Duodenal mucosa (tissue), 2 donors: ENCODE data around the gene HIPK2.

Experiments used
- H3K27ac ChIP-seq: one replicate; pipeline ENCODE4 v1.7.0; 2013; ENCODE audit warnings: low read depth, low read length
- H3K27me3 ChIP-seq, 2 donors: one replicate each; pipeline ENCODE4 v1.7.0; 2013; ENCODE audit warnings: low read length in 2 of 2, control low read depth in 1 of 2; ENCODE audit not compliant: insufficient read depth in 2 of 2, control insufficient read depth in 1 of 2
- H3K36me3 ChIP-seq, 2 donors: one replicate each; pipeline ENCODE4 v1.7.0; 2013; ENCODE audit warnings: low read length in 2 of 2, control low read depth in 1 of 2; ENCODE audit not compliant: insufficient read depth in 2 of 2, control insufficient read depth in 1 of 2
- H3K4me1 ChIP-seq, 2 donors: one replicate each; pipeline ENCODE4 v1.7.0; 2013; ENCODE audit warnings: low read length in 2 of 2, control low read depth in 1 of 2; ENCODE audit not compliant: insufficient read depth in 2 of 2, control insufficient read depth in 1 of 2
- H3K4me3 ChIP-seq, 2 donors: one replicate each; pipeline ENCODE4 v1.7.0; 2013; ENCODE audit warnings: low read length in 2 of 2, low read depth in 1 of 2
- H3K9ac ChIP-seq, 2 donors: one replicate each; pipeline ENCODE4 v1.7.0; 2013; ENCODE audit warnings: low read length in 2 of 2, low read depth in 1 of 2
- H3K9me3 ChIP-seq, 2 donors: one replicate each; pipeline ENCODE4 v1.7.0; 2013; ENCODE audit warnings: low read length in 2 of 2, control low read depth in 1 of 2; ENCODE audit not compliant: control insufficient read depth in 1 of 2

HIPK2 gene

GRCh38 chr7:139570119-139570518, 207.7 kb downstream of the HIPK2 start:
- Histone ChIP-seq H3K27ac (no peak overlapping the region), H3K4me3 (no peak overlapping the region), H3K9ac (no peak overlapping the region), H3K27me3 (no peaks in the 10 kb centered on the region), H3K4me1 (no peaks in the 10 kb centered on the region), H3K36me3 (peaks cover 21 to 31% of the 10 kb centered on the region in 2 donors), H3K9me3 (no peaks in the 10 kb centered on the region)

GRCh38 chr7:139568813-139569490, 208.8 kb downstream of the HIPK2 start:
- Histone ChIP-seq H3K27me3 (no peaks in the 10 kb centered on the region), H3K9ac (no peak overlapping the region), H3K4me1 (no peaks in the 10 kb centered on the region), H3K36me3 (peaks cover 16 to 20% of the 10 kb centered on the region in 2 donors), H3K9me3 (no peaks in the 10 kb centered on the region), H3K4me3 (no peak overlapping the region), H3K27ac (no peak overlapping the region)

GRCh38 chr7:139568346-139568675, 209.5 kb downstream of the HIPK2 start:
- Histone ChIP-seq H3K9me3 (no peaks in the 10 kb centered on the region), H3K36me3 (peaks cover 13 to 15% of the 10 kb centered on the region in 2 donors), H3K4me3 (no peak overlapping the region), H3K27me3 (no peaks in the 10 kb centered on the region), H3K9ac (no peak overlapping the region), H3K27ac (no peak overlapping the region), H3K4me1 (no peaks in the 10 kb centered on the region)

- no peak overlapping the region for H3K4me3 ChIP-seq
- no peaks in the 10 kb centered on the region for H3K4me1 ChIP-seq
- no peaks in the 10 kb centered on the region for H3K9me3 ChIP-seq
- H3K36me3 ChIP-seq, result peaks cover 10 to 13% of the 10 kb centered on the region in 2 donors
- H3K27me3 ChIP-seq, result no peaks in the 10 kb centered on the region
- no peak overlapping the region for H3K27ac ChIP-seq
- H3K9ac ChIP-seq, result no peak overlapping the region
These were observed 210.0 kb downstream of the HIPK2 start for GRCh38 chr7:139567647-139568345.

GRCh38 chr7:139566736-139567646, 210.8 kb downstream of the HIPK2 start:
- Histone ChIP-seq H3K4me1 (no peaks in the 10 kb centered on the region), H3K36me3 (peaks cover 10 to 13% of the 10 kb centered on the region in 2 donors), H3K9ac (no peak overlapping the region), H3K27ac (no peak overlapping the region), H3K4me3 (no peak overlapping the region), H3K27me3 (no peaks in the 10 kb centered on the region), H3K9me3 (no peaks in the 10 kb centered on the region)

DNA sequence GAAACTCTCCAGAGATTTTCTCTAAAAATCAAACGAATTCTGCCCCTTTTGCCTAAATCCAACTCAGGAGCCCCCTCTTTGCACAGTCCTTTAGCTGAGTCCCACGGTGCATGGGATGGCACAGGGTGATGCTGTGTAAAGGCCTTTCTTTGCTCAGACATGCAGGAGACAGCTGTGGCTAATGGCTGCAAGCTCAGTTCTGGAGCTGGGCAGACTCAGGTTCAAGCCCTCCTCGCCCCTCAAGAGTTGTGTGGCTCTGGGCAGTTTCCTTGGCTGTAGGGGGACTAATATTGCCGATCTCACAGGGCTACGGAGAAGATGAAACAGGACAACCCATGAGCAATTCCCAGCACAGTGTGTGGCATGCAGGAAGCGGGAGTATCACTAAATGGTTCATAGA, 211.7 kb downstream of the HIPK2 start:
- Histone ChIP-seq H3K36me3 (peaks cover 6 to 10% of the 10 kb centered on the region in 2 donors), H3K27ac (no peak overlapping the region), H3K9me3 (no peaks in the 10 kb centered on the region), H3K27me3 (no peaks in the 10 kb centered on the region), H3K4me1 (no peaks in the 10 kb centered on the region), H3K9ac (no peak overlapping the region), H3K4me3 (no peak overlapping the region)

GRCh38 chr7:139563856-139564255, 213.9 kb downstream of the HIPK2 start:
- peaks cover 2 to 3% of the 10 kb centered on the region in 2 donors for H3K4me1 ChIP-seq
- H3K4me3 ChIP-seq, result no peak overlapping the region
- H3K9me3 ChIP-seq, result no peaks in the 10 kb centered on the region
- no peak overlapping the region for H3K27ac ChIP-seq
- H3K36me3 ChIP-seq, result peaks cover 0 to 5% of the 10 kb centered on the region in 2 donors
- H3K27me3 ChIP-seq, result no peaks in the 10 kb centered on the region
- no peak overlapping the region for H3K9ac ChIP-seq

- H3K9ac ChIP-seq, result no peak overlapping the region
- no peak overlapping the region for H3K4me3 ChIP-seq
- H3K27me3 ChIP-seq, result no peaks in the 10 kb centered on the region
- H3K9me3 ChIP-seq, result no peaks in the 10 kb centered on the region
- H3K27ac ChIP-seq, result no peak overlapping the region
- no peaks in the 10 kb centered on the region for H3K36me3 ChIP-seq
- peaks cover 2 to 11% of the 10 kb centered on the region in 2 donors for H3K4me1 ChIP-seq
These were observed 214.7 kb downstream of the HIPK2 start for GRCh38 chr7:139562961-139563565.

DNA sequence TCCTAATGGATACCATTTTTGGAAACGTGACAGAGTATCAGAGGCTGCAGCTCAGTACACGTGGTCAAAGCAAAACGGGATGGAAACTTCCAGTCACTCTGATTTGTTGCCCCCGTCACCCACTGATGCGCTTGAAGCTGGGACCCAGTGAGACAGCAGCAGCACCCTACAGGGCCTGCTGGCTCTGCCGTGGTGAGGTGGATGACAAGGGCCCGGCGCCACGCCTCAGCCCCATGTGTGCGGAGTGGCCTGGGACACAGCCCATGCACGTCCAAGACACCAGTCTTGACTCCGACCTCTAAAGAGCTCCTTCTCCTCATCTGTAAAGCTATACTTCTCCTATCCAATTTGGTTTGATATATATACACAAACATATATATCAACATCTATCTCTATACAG, 215.3 kb downstream of the HIPK2 start:
- H3K4me3 ChIP-seq, result no peak overlapping the region
- peaks cover 2 to 11% of the 10 kb centered on the region in 2 donors for H3K4me1 ChIP-seq
- H3K27me3 ChIP-seq, result no peaks in the 10 kb centered on the region
- H3K36me3 ChIP-seq, result no peaks in the 10 kb centered on the region
- no peak overlapping the region for H3K27ac ChIP-seq
- H3K9ac ChIP-seq, result no peak overlapping the region
- no peaks in the 10 kb centered on the region for H3K9me3 ChIP-seq
